Measurements from ENCODE around the gene FOXJ3. TPM values are rescaled to one million over a fixed set of nuclear protein-coding genes. Genes with fewer than 3 reads are reported as not detected.

Gene FOXJ3
- total RNA-seq, 1 donor from 2014 or later: 50.1 TPM

GRCh38 chr1:42316292-42316691, 18.7 kb downstream of the FOXJ3 start:
- DNase-seq (ENCODE audit: low spot score): no peak
- Mint-ChIP-seq H3K36me3 (ENCODE audit: low read depth) (peaks cover 13% of the 10 kb centered on the region), H3K9me3 (no peaks in the 10 kb centered on the region), H3K4me3 (no peak overlapping the region), H3K27me3 (ENCODE audit: insufficient read depth) (no peaks in the 10 kb centered on the region), H3K27ac (no peak overlapping the region), H3K4me1 (ENCODE audit: low read depth) (peaks cover 78% of the 10 kb centered on the region)
- intact Hi-C loops (cut with micrococcal nuclease): no loop called here

GRCh38 chr1:42315500-42315899, 19.5 kb downstream of the FOXJ3 start:
- Mint-ChIP-seq H3K4me1 (ENCODE audit: low read depth) (peaks cover 78% of the 10 kb centered on the region), H3K27ac (no peak overlapping the region), H3K4me3 (no peak overlapping the region), H3K36me3 (ENCODE audit: low read depth) (peaks cover 14% of the 10 kb centered on the region), H3K9me3 (no peaks in the 10 kb centered on the region), H3K27me3 (ENCODE audit: insufficient read depth) (no peaks in the 10 kb centered on the region)
- intact Hi-C loops (cut with micrococcal nuclease): no loop called here
- no peak for DNase-seq (ENCODE audit: low spot score)

GRCh38 chr1:42313970-42314369, 21.1 kb downstream of the FOXJ3 start:
- Mint-ChIP-seq H3K27me3 (ENCODE audit: insufficient read depth) (no peaks in the 10 kb centered on the region), H3K4me3 (no peak overlapping the region), H3K9me3 (no peaks in the 10 kb centered on the region), H3K27ac (no peak overlapping the region), H3K4me1 (ENCODE audit: low read depth) (peaks cover 70% of the 10 kb centered on the region), H3K36me3 (ENCODE audit: low read depth) (peaks cover 20% of the 10 kb centered on the region)
- DNase-seq (ENCODE audit: low spot score): no peak
- intact Hi-C loops (cut with micrococcal nuclease): no loop called here

- intact Hi-C loops (cut with micrococcal nuclease): no loop called here
- H3K9me3 Mint-ChIP-seq: no peaks in the 10 kb centered on the region
- DNase-seq (ENCODE audit: low spot score): no peak
- no peak overlapping the region for H3K27ac Mint-ChIP-seq
- H3K36me3 Mint-ChIP-seq (ENCODE audit: low read depth): peaks cover 18% of the 10 kb centered on the region
- H3K27me3 Mint-ChIP-seq (ENCODE audit: insufficient read depth): no peaks in the 10 kb centered on the region
- no peak overlapping the region for H3K4me3 Mint-ChIP-seq
- H3K4me1 Mint-ChIP-seq (ENCODE audit: low read depth): peaks cover 73% of the 10 kb centered on the region
Observed at GRCh38 chr1:42312576-42313212, 22.3 kb downstream of the FOXJ3 start.

- H3K27me3 Mint-ChIP-seq (ENCODE audit: insufficient read depth): no peaks in the 10 kb centered on the region
- H3K27ac Mint-ChIP-seq: no peak overlapping the region
- no peak for DNase-seq (ENCODE audit: low spot score)
- no peak overlapping the region for H3K4me3 Mint-ChIP-seq
- H3K36me3 Mint-ChIP-seq (ENCODE audit: low read depth): peaks cover 13% of the 10 kb centered on the region
- H3K9me3 Mint-ChIP-seq: no peaks in the 10 kb centered on the region
- intact Hi-C loops (cut with micrococcal nuclease): no loop called here
- peaks cover 65% of the 10 kb centered on the region for H3K4me1 Mint-ChIP-seq (ENCODE audit: low read depth)
Observed at GRCh38 chr1:42311897-42312296, 23.1 kb downstream of the FOXJ3 start.

GRCh38 chr1:42311138-42311537, 23.9 kb downstream of the FOXJ3 start:
- Mint-ChIP-seq H3K9me3 (no peaks in the 10 kb centered on the region), H3K36me3 (ENCODE audit: low read depth) (peaks cover 13% of the 10 kb centered on the region), H3K4me3 (no peak overlapping the region), H3K27me3 (ENCODE audit: insufficient read depth) (no peaks in the 10 kb centered on the region), H3K27ac (no peak overlapping the region), H3K4me1 (ENCODE audit: low read depth) (peaks cover 61% of the 10 kb centered on the region)
- DNase-seq (ENCODE audit: low spot score): no peak
- intact Hi-C loops (cut with micrococcal nuclease): no loop called here

- peaks cover 33% of the 10 kb centered on the region for H3K4me1 Mint-ChIP-seq (ENCODE audit: low read depth)
- intact Hi-C loops (cut with micrococcal nuclease): no loop called here
- no peak for DNase-seq (ENCODE audit: low spot score)
- H3K27ac Mint-ChIP-seq: no peak overlapping the region
- H3K9me3 Mint-ChIP-seq: peaks cover 27% of the 10 kb centered on the region
- peaks cover 1% of the 10 kb centered on the region for H3K27me3 Mint-ChIP-seq (ENCODE audit: insufficient read depth)
- no peak overlapping the region for H3K4me3 Mint-ChIP-seq
- peaks cover 43% of the 10 kb centered on the region for H3K36me3 Mint-ChIP-seq (ENCODE audit: low read depth)
Observed at GRCh38 chr1:42306977-42307376, 28.1 kb downstream of the FOXJ3 start.

- no peak overlapping the region for H3K4me3 Mint-ChIP-seq
- intact Hi-C loops (cut with micrococcal nuclease): no loop called here
- peaks cover 49% of the 10 kb centered on the region for H3K36me3 Mint-ChIP-seq (ENCODE audit: low read depth)
- H3K9me3 Mint-ChIP-seq: peaks cover 35% of the 10 kb centered on the region
- H3K27ac Mint-ChIP-seq: no peak overlapping the region
- peaks cover 20% of the 10 kb centered on the region for H3K4me1 Mint-ChIP-seq (ENCODE audit: low read depth)
- H3K27me3 Mint-ChIP-seq (ENCODE audit: insufficient read depth): peaks cover 1% of the 10 kb centered on the region
- no peak for DNase-seq (ENCODE audit: low spot score)
Observed at GRCh38 chr1:42305639-42306038, 29.4 kb downstream of the FOXJ3 start.

- no peak overlapping the region for H3K27ac Mint-ChIP-seq
- DNase-seq (ENCODE audit: low spot score): no peak
- no peaks in the 10 kb centered on the region for H3K4me1 Mint-ChIP-seq (ENCODE audit: low read depth)
- peaks cover 48% of the 10 kb centered on the region for H3K36me3 Mint-ChIP-seq (ENCODE audit: low read depth)
- peaks cover 50% of the 10 kb centered on the region for H3K9me3 Mint-ChIP-seq
- H3K4me3 Mint-ChIP-seq: no peak overlapping the region
- peaks cover 1% of the 10 kb centered on the region for H3K27me3 Mint-ChIP-seq (ENCODE audit: insufficient read depth)
- intact Hi-C loops (cut with micrococcal nuclease): no loop called here
Observed at GRCh38 chr1:42302034-42302433, 33.0 kb downstream of the FOXJ3 start.

GRCh38 chr1:42298520-42298919, 36.5 kb downstream of the FOXJ3 start:
- Mint-ChIP-seq H3K4me1 (ENCODE audit: low read depth) (no peaks in the 10 kb centered on the region), H3K36me3 (ENCODE audit: low read depth) (peaks cover 28% of the 10 kb centered on the region), H3K4me3 (no peak overlapping the region), H3K27ac (no peak overlapping the region), H3K9me3 (peaks cover 38% of the 10 kb centered on the region), H3K27me3 (ENCODE audit: insufficient read depth) (no peaks in the 10 kb centered on the region)
- DNase-seq (ENCODE audit: low spot score): no peak
- intact Hi-C loops (cut with micrococcal nuclease): no loop called here

GRCh38 chr1:42295816-42296215, 39.2 kb downstream of the FOXJ3 start:
- Mint-ChIP-seq H3K4me3 (no peak overlapping the region), H3K4me1 (ENCODE audit: low read depth) (no peaks in the 10 kb centered on the region), H3K27me3 (ENCODE audit: insufficient read depth) (no peaks in the 10 kb centered on the region), H3K9me3 (peaks cover 27% of the 10 kb centered on the region), H3K36me3 (ENCODE audit: low read depth) (peaks cover 21% of the 10 kb centered on the region), H3K27ac (no peak overlapping the region)
- intact Hi-C loops (cut with micrococcal nuclease): no loop called here
- DNase-seq (ENCODE audit: low spot score): no peak

- intact Hi-C loops (cut with micrococcal nuclease): no loop called here
- peaks cover 16% of the 10 kb centered on the region for H3K36me3 Mint-ChIP-seq (ENCODE audit: low read depth)
- H3K27me3 Mint-ChIP-seq (ENCODE audit: insufficient read depth): no peaks in the 10 kb centered on the region
- H3K4me1 Mint-ChIP-seq (ENCODE audit: low read depth): no peaks in the 10 kb centered on the region
- no peak for DNase-seq (ENCODE audit: low spot score)
- no peak overlapping the region for H3K27ac Mint-ChIP-seq
- no peak overlapping the region for H3K4me3 Mint-ChIP-seq
- peaks cover 3% of the 10 kb centered on the region for H3K9me3 Mint-ChIP-seq
Observed at GRCh38 chr1:42290130-42290529, 44.9 kb downstream of the FOXJ3 start.

GRCh38 chr1:42288311-42288985, 46.6 kb downstream of the FOXJ3 start:
- intact Hi-C loops (cut with micrococcal nuclease): no loop called here
- Mint-ChIP-seq H3K27ac (no peak overlapping the region), H3K27me3 (ENCODE audit: insufficient read depth) (no peaks in the 10 kb centered on the region), H3K4me3 (no peak overlapping the region), H3K36me3 (ENCODE audit: low read depth) (peaks cover 16% of the 10 kb centered on the region), H3K9me3 (peaks cover 3% of the 10 kb centered on the region), H3K4me1 (ENCODE audit: low read depth) (peaks cover 9% of the 10 kb centered on the region)
- DNase-seq (ENCODE audit: low spot score): no peak
